HEK293 (cell line): Measurements from ENCODE around the gene PLEKHA1.

Experiments used
- ZNF830 ChIP-seq: fragments of 450-650 bp; IDR thresholded peaks from 2 replicates; pipeline ENCODE4 v1.5.0; 2018; ENCODE audit warnings: missing biosample characterization, missing genetic modification characterization, low read depth, mild to moderate bottlenecking, moderate library complexity
- TF ChIP-seq, protein P1 (sequence below): fragments of 450-650 bp; formaldehyde crosslinking; IDR thresholded peaks from 2 replicates; pipeline ENCODE4 v1.5.1; 2016; ENCODE audit warnings: missing biosample characterization, missing genetic modification characterization

DNA sequence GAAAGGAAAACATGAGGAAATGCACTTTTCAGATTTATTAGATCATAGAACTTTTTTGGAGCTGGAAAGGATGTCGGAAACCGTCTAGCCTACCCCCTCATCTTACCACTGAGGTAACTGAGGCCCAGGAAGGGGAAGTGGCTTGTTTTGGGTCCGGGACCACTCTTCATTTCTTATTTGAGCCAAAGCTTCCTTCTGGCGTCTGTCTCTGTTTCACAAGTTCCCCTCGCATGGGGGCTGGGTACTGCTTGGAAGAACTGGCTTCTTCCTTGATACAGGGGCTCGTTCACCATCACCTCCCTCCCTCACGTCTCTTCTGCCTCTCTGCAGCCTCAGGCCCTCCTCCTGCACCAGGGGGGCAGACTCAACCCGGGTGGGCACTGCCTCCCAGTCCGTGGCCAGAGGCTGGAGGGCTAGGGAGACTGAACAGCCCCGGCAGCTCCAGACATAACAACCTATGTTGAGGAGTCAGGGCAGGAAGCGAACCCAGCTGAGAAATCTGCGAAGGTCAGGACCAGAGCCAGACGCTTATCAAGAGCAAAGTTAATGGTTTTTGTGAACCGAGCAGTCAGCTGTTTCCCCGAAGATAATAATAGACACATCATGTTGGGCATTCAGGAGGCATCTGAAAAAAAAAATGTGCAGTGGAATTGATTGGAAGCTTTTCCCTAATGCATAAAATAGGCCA, 99.8 kb downstream of the PLEKHA1 start:
- TF ChIP-seq, protein P1, sequence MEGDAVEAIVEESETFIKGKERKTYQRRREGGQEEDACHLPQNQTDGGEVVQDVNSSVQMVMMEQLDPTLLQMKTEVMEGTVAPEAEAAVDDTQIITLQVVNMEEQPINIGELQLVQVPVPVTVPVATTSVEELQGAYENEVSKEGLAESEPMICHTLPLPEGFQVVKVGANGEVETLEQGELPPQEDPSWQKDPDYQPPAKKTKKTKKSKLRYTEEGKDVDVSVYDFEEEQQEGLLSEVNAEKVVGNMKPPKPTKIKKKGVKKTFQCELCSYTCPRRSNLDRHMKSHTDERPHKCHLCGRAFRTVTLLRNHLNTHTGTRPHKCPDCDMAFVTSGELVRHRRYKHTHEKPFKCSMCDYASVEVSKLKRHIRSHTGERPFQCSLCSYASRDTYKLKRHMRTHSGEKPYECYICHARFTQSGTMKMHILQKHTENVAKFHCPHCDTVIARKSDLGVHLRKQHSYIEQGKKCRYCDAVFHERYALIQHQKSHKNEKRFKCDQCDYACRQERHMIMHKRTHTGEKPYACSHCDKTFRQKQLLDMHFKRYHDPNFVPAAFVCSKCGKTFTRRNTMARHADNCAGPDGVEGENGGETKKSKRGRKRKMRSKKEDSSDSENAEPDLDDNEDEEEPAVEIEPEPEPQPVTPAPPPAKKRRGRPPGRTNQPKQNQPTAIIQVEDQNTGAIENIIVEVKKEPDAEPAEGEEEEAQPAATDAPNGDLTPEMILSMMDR, result no peak
- TF ChIP-seq ZNF830 (tag by site-specific recombination), result no peak
